H9 (cell line): ENCODE measurements around the gene IGF2. TPM values are rescaled to one million over a fixed set of nuclear protein-coding genes. Genes with fewer than 3 reads are reported as not detected.

Source experiments
- DNase-seq: peaks from one replicate; pipeline ENCODE4 v3.0.0-alpha.2; 2017
- H2AFZ ChIP-seq: one replicate; pipeline ENCODE4 v1.6.1; 2013; ENCODE audit warnings: mild to moderate bottlenecking, low read length, control low read depth, moderate library complexity
- H2AK5ac ChIP-seq: 2 replicates; pipeline ENCODE4 v1.6.1; 2013; ENCODE audit warnings: low read length, control low read depth, mixed read lengths; ENCODE audit not compliant: insufficient read length
- H2BK120ac ChIP-seq: one replicate; pipeline ENCODE4 v1.6.1; 2013; ENCODE audit warnings: low read depth, mild to moderate bottlenecking, low read length, control low read depth, inconsistent platforms; ENCODE audit not compliant: poor library complexity, severe bottlenecking
- H2BK12ac ChIP-seq: 2 replicates; pipeline ENCODE4 v1.6.1; 2013; ENCODE audit warnings: low read length, control low read depth, mixed read lengths, low read depth; ENCODE audit not compliant: insufficient read length
- H2BK15ac ChIP-seq: 2 replicates; pipeline ENCODE4 v1.6.1; 2013; ENCODE audit warnings: low read depth, low read length, control low read depth
- H2BK20ac ChIP-seq: one replicate; pipeline ENCODE4 v1.6.1; 2013; ENCODE audit warnings: low read depth, mild to moderate bottlenecking, low read length, control low read depth, inconsistent platforms; ENCODE audit not compliant: poor library complexity, severe bottlenecking
- H2BK5ac ChIP-seq: 2 replicates; pipeline ENCODE4 v1.6.1; 2013; ENCODE audit warnings: low read length, control low read depth, mixed read lengths; ENCODE audit not compliant: insufficient read length
- H3K14ac ChIP-seq: 2 replicates; pipeline ENCODE4 v1.6.1; 2013; ENCODE audit warnings: low read length, control low read depth; ENCODE audit not compliant: insufficient read depth
- H3K18ac ChIP-seq: 2 replicates; pipeline ENCODE4 v1.6.1; 2013; ENCODE audit warnings: low read depth, mild to moderate bottlenecking, mixed read lengths, low read length, control low read depth; ENCODE audit not compliant: insufficient read length
- H3K23ac ChIP-seq: 2 replicates; pipeline ENCODE4 v1.6.1; 2013; ENCODE audit warnings: low read length, control low read depth, mixed read lengths, low read depth; ENCODE audit not compliant: insufficient read length
- H3K23me2 ChIP-seq: 2 replicates; pipeline ENCODE4 v1.6.1; 2013; ENCODE audit warnings: low read depth, mild to moderate bottlenecking, mixed read lengths, low read length, control low read depth; ENCODE audit not compliant: insufficient read length, poor library complexity, severe bottlenecking
- H3K27ac ChIP-seq: 2 replicates; pipeline ENCODE4 v1.5.1; 2013; ENCODE audit warnings: low read length, control low read depth, mixed read lengths, low read depth; ENCODE audit not compliant: insufficient read length
- H3K27me3 ChIP-seq: 2 replicates; pipeline ENCODE4 v1.6.1; 2013; ENCODE audit warnings: low read length, control low read depth, inconsistent platforms; ENCODE audit not compliant: insufficient read depth
- H3K4ac ChIP-seq: 2 replicates; pipeline ENCODE4 v1.6.1; 2013; ENCODE audit warnings: low read depth, mild to moderate bottlenecking, control low read depth, inconsistent platforms, low read length, moderate library complexity
- H3K4me1 ChIP-seq: 2 replicates; pipeline ENCODE4 v1.6.1; 2013; ENCODE audit warnings: low read length, control low read depth, inconsistent platforms; ENCODE audit not compliant: insufficient read depth
- H3K4me2 ChIP-seq: 2 replicates; pipeline ENCODE4 v1.6.1; 2013; ENCODE audit warnings: low read length, control low read depth, mixed read lengths; ENCODE audit not compliant: insufficient read length, insufficient read depth
- H3K56ac ChIP-seq: 2 replicates; pipeline ENCODE4 v1.6.1; 2013; ENCODE audit warnings: low read depth, mild to moderate bottlenecking, mixed read lengths, low read length, control low read depth; ENCODE audit not compliant: insufficient read length
- H3K79me1 ChIP-seq: 2 replicates; pipeline ENCODE4 v1.6.1; 2013; ENCODE audit warnings: low read depth, mild to moderate bottlenecking, moderate library complexity, low read length, control low read depth, inconsistent platforms; ENCODE audit not compliant: insufficient read depth, poor library complexity, severe bottlenecking
- H3K79me2 ChIP-seq: 2 replicates; pipeline ENCODE4 v1.6.1; 2013; ENCODE audit warnings: low read length, control low read depth, inconsistent platforms; ENCODE audit not compliant: insufficient read depth
- H3K9ac ChIP-seq: 2 replicates; pipeline ENCODE4 v1.6.1; 2013; ENCODE audit warnings: low read length, control low read depth, mixed read lengths; ENCODE audit not compliant: insufficient read length; ENCODE audit errors: extremely low read depth
- H3K9me3 ChIP-seq: one replicate; pipeline ENCODE4 v1.6.1; 2013; ENCODE audit warnings: low read depth, low read length, inconsistent platforms; ENCODE audit not compliant: control insufficient read depth
- H3T11ph ChIP-seq: one replicate; pipeline ENCODE4 v1.6.1; 2013; ENCODE audit warnings: mild to moderate bottlenecking, low read length, control low read depth, inconsistent platforms
- H4K20me1 ChIP-seq: one replicate; pipeline ENCODE4 v1.6.1; 2013; ENCODE audit not compliant: control insufficient read depth, insufficient read length, insufficient read depth
- H4K5ac ChIP-seq: 2 replicates; pipeline ENCODE4 v1.6.1; 2013; ENCODE audit warnings: low read depth, mild to moderate bottlenecking, mixed read lengths, low read length, control low read depth; ENCODE audit not compliant: insufficient read length
- H4K8ac ChIP-seq: replicated peaks from 2 replicates; pipeline ENCODE4 v1.6.1; 2013; ENCODE audit warnings: low read length, control low read depth, mixed read lengths, low read depth; ENCODE audit not compliant: insufficient read length
- H4K91ac ChIP-seq: 2 replicates; pipeline ENCODE4 v1.6.1; 2013; ENCODE audit warnings: low read depth, mild to moderate bottlenecking, moderate library complexity, mixed read lengths, low read length, control low read depth; ENCODE audit not compliant: insufficient read length
- H3K27ac Mint-ChIP-seq, 3 experiments: 2 replicates in 2 of 3; 3 replicates in 1 of 3; pipeline ENCODE4 v1.8.0; 2020 to 2021; ENCODE audit warnings: mixed read lengths in 3 of 3, mild to moderate bottlenecking in 1 of 3, moderate library complexity in 1 of 3
- H3K27me3 Mint-ChIP-seq: 2 replicates; pipeline ENCODE4 v1.8.0; 2021; ENCODE audit warnings: low read depth, mild to moderate bottlenecking, moderate library complexity, mixed read lengths
- H3K36me3 Mint-ChIP-seq, 3 experiments: 2 replicates in 2 of 3; 3 replicates in 1 of 3; pipeline ENCODE4 v1.8.0; 2020 to 2021; ENCODE audit warnings: low read depth in 3 of 3, mixed read lengths in 3 of 3; ENCODE audit not compliant: insufficient read depth in 1 of 3
- H3K4me1 Mint-ChIP-seq, 2 experiments: 2 replicates each; pipeline ENCODE4 v1.8.0; 2020; ENCODE audit warnings: mixed read lengths in 2 of 2
- H3K4me3 Mint-ChIP-seq, 2 experiments: 2 replicates in 1 of 2; 3 replicates in 1 of 2; pipeline ENCODE4 v1.8.0; 2020 to 2021; ENCODE audit warnings: mild to moderate bottlenecking in 2 of 2, mixed read lengths in 2 of 2, moderate library complexity in 1 of 2
- H3K9me3 Mint-ChIP-seq, 2 experiments: 2 replicates in 1 of 2; 3 replicates in 1 of 2; pipeline ENCODE4 v1.8.0; 2020; ENCODE audit warnings: mild to moderate bottlenecking in 2 of 2, mixed read lengths in 2 of 2, moderate library complexity in 1 of 2
- CTCF ChIP-seq: fragments of 200-600 bp; sonication (generic); conservative IDR thresholded peaks from 3 replicates; pipeline ENCODE4 v1.8.0; 2021; ENCODE audit warnings: antibody characterized with exemption, mild to moderate bottlenecking
- WGBS: extraction: QIAGEN DNeasy Blood & Tissue Kit; methylation state at CpG from one replicate; pipeline ENCODE4 v1.1.7; 2013; ENCODE audit warnings: missing lambda C conversion rate, low lambda C conversion rate, mixed read lengths; ENCODE audit not compliant: insufficient read length; ENCODE audit errors: extremely low coverage; 5-methylcytosine and 5-hydroxymethylcytosine counted together
- total RNA-seq: library from RNA; stranded (reverse); gene quantifications from 2 replicates; pipeline ENCODE4 v1.2.1, GENCODE V29; 2021

Gene IGF2
- total RNA-seq, 1 experiment from 2014 or later, result 2.8 TPM

GRCh38 chr11:2168286-2169004, 29.3 kb upstream of the IGF2 start:
- Histone ChIP-seq H3K79me2 (no peaks in the 10 kb centered on the region), H2BK120ac (no peak overlapping the region), H3K27me3 (no peaks in the 10 kb centered on the region), H4K91ac (no peak overlapping the region), H3K4ac (no peak overlapping the region), H3T11ph (no peak overlapping the region), H2AK5ac (no peak overlapping the region), H2BK5ac (no peak overlapping the region), H3K27ac (no peak overlapping the region), H3K23me2 (peaks cover 3% of the 10 kb centered on the region), H2BK20ac (no peak overlapping the region), H3K4me1 (no peaks in the 10 kb centered on the region), H3K14ac (no peak overlapping the region), H3K9ac (no peak overlapping the region), H2BK15ac (no peak overlapping the region), H3K23ac (no peak overlapping the region), H4K8ac (no peak overlapping the region), H3K4me2 (no peak overlapping the region), H3K56ac (no peak overlapping the region), H4K5ac (no peak overlapping the region), H3K79me1 (no peaks in the 10 kb centered on the region), H4K20me1 (no peaks in the 10 kb centered on the region), H3K9me3 (no peaks in the 10 kb centered on the region), H2AFZ (no peak overlapping the region), H3K18ac (no peak overlapping the region), H2BK12ac (no peak overlapping the region)
- DNase-seq, result no peak
- no peaks in the 10 kb centered on the region for H3K36me3 Mint-ChIP-seq
- H3K9me3 Mint-ChIP-seq, result no peaks in the 10 kb centered on the region
- WGBS, result no CpG with 5 or more reads among the region's 33 CpGs
- H3K27me3 Mint-ChIP-seq, result peaks cover 18% of the 10 kb centered on the region
- H3K27ac Mint-ChIP-seq, result no peak overlapping the region
- no peak overlapping the region for H3K4me3 Mint-ChIP-seq
- H3K4me1 Mint-ChIP-seq, result peaks cover 0 to 5% of the 10 kb centered on the region in 2 experiments; a peak in 1 of 4 replicates
- TF ChIP-seq CTCF, result no peak
